Colonic mucosa (tissue), 4 donors: ENCODE measurements around the gene UGT1A3. TPM values are rescaled to one million over a fixed set of nuclear protein-coding genes. Genes with fewer than 3 reads are reported as not detected.
A peak's percentile ranks its signal among the peaks of the same experiment; 100 is the strongest.

ENCODE experiments used
- DNase-seq: peaks from one replicate; pipeline ENCODE4 v3.0.0-alpha.2; 2020
- H3K27ac ChIP-seq: fragments of 200-600 bp; one replicate; pipeline ENCODE4 v1.8.0; 2021
- H3K27me3 ChIP-seq: fragments of 200-600 bp; one replicate; pipeline ENCODE4 v1.8.0; 2021
- H3K36me3 ChIP-seq: fragments of 200-600 bp; one replicate; pipeline ENCODE4 v1.8.0; 2021
- H3K4me1 ChIP-seq: fragments of 200-600 bp; one replicate; pipeline ENCODE4 v1.8.0; 2021; ENCODE audit warnings: mild to moderate bottlenecking
- H3K4me3 ChIP-seq: fragments of 200-600 bp; one replicate; pipeline ENCODE4 v1.8.0; 2021
- H3K9ac ChIP-seq, 2 donors: one replicate each; pipeline ENCODE4 v1.7.0; 2013; ENCODE audit warnings: control low read depth in 2 of 2, low read depth in 2 of 2, low read length in 2 of 2
- H3K9me3 ChIP-seq: fragments of 200-600 bp; one replicate; pipeline ENCODE4 v1.8.0; 2021
- CTCF ChIP-seq: fragments of 200-600 bp; IDR thresholded peaks from one replicate; pipeline ENCODE4 v1.8.0; 2022; ENCODE audit warnings: antibody characterized with exemption, mild to moderate bottlenecking
- intact Hi-C: fragments of 100-400 bp; cut with DNase I; formaldehyde crosslinking; loops from one replicate; pipeline ENCODE4 v1.14.1; 2022
- total RNA-seq, 2 donors: library from RNA; stranded (reverse); fragmentation: NEBNext Ultra II Directional in 1 of 2; extraction: Animal tissue kit (Norgen Biotek cat#: 25700) in 1 of 2; gene quantifications; one replicate each; pipeline ENCODE4 v1.2.1, GENCODE V29; 2021
- donor health status: healthy.
- donor health status: DM: no; HTN: no; CAD: no.
- donor health status: DM: no; HTN: no; CAD: no.

Gene UGT1A3
- total RNA-seq, 2 donors from 2014 or later, result 1.0 to 1.9 TPM

- H3K27ac ChIP-seq, result no peak overlapping the region
- intact Hi-C loops, result no loop called here
- H3K36me3 ChIP-seq, result no peaks in the 10 kb centered on the region
- no peaks in the 10 kb centered on the region for H3K27me3 ChIP-seq
- no peak for TF ChIP-seq CTCF
- no peaks in the 10 kb centered on the region for H3K9me3 ChIP-seq
- no peaks in the 10 kb centered on the region for H3K4me1 ChIP-seq
- H3K4me3 ChIP-seq, result no peak overlapping the region
- no peak overlapping the region for H3K9ac ChIP-seq
- no peak for DNase-seq
These were observed 62.5 kb downstream of the UGT1A3 start for GRCh38 chr2:233791151-233791882.

GRCh38 chr2:233791883-233792329, 63.1 kb downstream of the UGT1A3 start:
- H3K9ac ChIP-seq, result no peak overlapping the region
- H3K9me3 ChIP-seq, result no peaks in the 10 kb centered on the region
- H3K36me3 ChIP-seq, result no peaks in the 10 kb centered on the region
- H3K27me3 ChIP-seq, result no peaks in the 10 kb centered on the region
- no peaks in the 10 kb centered on the region for H3K4me1 ChIP-seq
- no peak for DNase-seq
- H3K4me3 ChIP-seq, result no peak overlapping the region
- intact Hi-C loops, result no loop called here
- H3K27ac ChIP-seq, result no peak overlapping the region
- TF ChIP-seq CTCF, result no peak

GRCh38 chr2:233792720-233793119, 63.9 kb downstream of the UGT1A3 start:
- no peaks in the 10 kb centered on the region for H3K4me1 ChIP-seq
- no peak for DNase-seq
- H3K4me3 ChIP-seq, result no peak overlapping the region
- H3K27me3 ChIP-seq, result no peaks in the 10 kb centered on the region
- no peak overlapping the region for H3K27ac ChIP-seq
- intact Hi-C loops, result no loop called here
- no peak for TF ChIP-seq CTCF
- H3K9ac ChIP-seq, result no peak overlapping the region
- H3K9me3 ChIP-seq, result no peaks in the 10 kb centered on the region
- H3K36me3 ChIP-seq, result no peaks in the 10 kb centered on the region

GRCh38 chr2:233793465-233794127, 64.8 kb downstream of the UGT1A3 start:
- Histone ChIP-seq H3K9me3 (no peaks in the 10 kb centered on the region), H3K9ac (no peak overlapping the region), H3K36me3 (no peaks in the 10 kb centered on the region), H3K27me3 (no peaks in the 10 kb centered on the region), H3K4me1 (no peaks in the 10 kb centered on the region), H3K27ac (no peak overlapping the region), H3K4me3 (no peak overlapping the region)
- intact Hi-C loops, result no loop called here
- no peak for TF ChIP-seq CTCF
- DNase-seq, result no peak

- intact Hi-C loops, result no loop called here
- Histone ChIP-seq H3K27me3 (no peaks in the 10 kb centered on the region), H3K9me3 (no peaks in the 10 kb centered on the region), H3K4me3 (no peak overlapping the region), H3K27ac (no peak overlapping the region), H3K9ac (no peak overlapping the region), H3K36me3 (no peaks in the 10 kb centered on the region), H3K4me1 (no peaks in the 10 kb centered on the region)
- no peak for TF ChIP-seq CTCF
- peak; percentile 15 for DNase-seq
These were observed 65.4 kb downstream of the UGT1A3 start for GRCh38 chr2:233794128-233794658.
